Fibroblast of peridontal ligament (primary cell): Measurements from ENCODE around the gene FOXP2.
A peak's percentile ranks its signal among the peaks of the same experiment; 100 is the strongest.

Experiments
- DNase-seq: peaks from one replicate; pipeline ENCODE4 v3.0.0-alpha.2; 2010; ENCODE audit errors: extremely low read depth

The FOXP2 gene

GRCh38 chr7:114715907-114716306, 301.3 kb downstream of the FOXP2 start:
- DNase-seq = no peak

GRCh38 chr7:114718861-114719260, 304.2 kb downstream of the FOXP2 start:
- no peak for DNase-seq

GRCh38 chr7:114720725-114721124, 306.1 kb downstream of the FOXP2 start:
- DNase-seq = no peak

- no peak for DNase-seq
Measured at GRCh38 chr7:114722562-114722961, 307.9 kb downstream of the FOXP2 start.

GRCh38 chr7:114723308-114723707, 308.7 kb downstream of the FOXP2 start:
- no peak for DNase-seq

- no peak for DNase-seq
Measured at GRCh38 chr7:114740095-114740494, 325.5 kb downstream of the FOXP2 start.

- peak; percentile 7 for DNase-seq
Measured at GRCh38 chr7:114740941-114741340, 326.3 kb downstream of the FOXP2 start.

GRCh38 chr7:114741911-114742310, 327.3 kb downstream of the FOXP2 start:
- DNase-seq = no peak
